Activated T-cell treated with anti-CD3 and anti-CD28 coated beads, Interleukin-2, amount 50 U/mL, for 72 hours (primary cell): ENCODE data around the gene NAV1. TPM values are rescaled to one million over a fixed set of nuclear protein-coding genes. Genes with fewer than 3 reads are reported as not detected.

Experiments used
- ATAC-seq, 2 donors: fragments of 150-1000 bp; cut with Tn5 transposase; replicated peaks in 1 of 2; 2 replicates each; pipeline ENCODE4 v1.10.0; 2021; ENCODE audit warnings: moderate library complexity in 2 of 2, mild to moderate bottlenecking in 1 of 2
- DNase-seq, 2 donors: peaks; one replicate each; pipeline ENCODE4 v3.0.0; 2021 to 2022; ENCODE audit warnings: mixed read lengths in 1 of 2
- H3K27ac Mint-ChIP-seq: one replicate; pipeline ENCODE4 v1.8.0; 2022; ENCODE audit warnings: mild to moderate bottlenecking, moderate library complexity, mixed read lengths
- H3K27me3 Mint-ChIP-seq: one replicate; pipeline ENCODE4 v1.8.0; 2022; ENCODE audit warnings: low read depth, mixed read lengths
- H3K36me3 Mint-ChIP-seq, 2 donors: one replicate each; pipeline ENCODE4 v1.8.0; 2022; ENCODE audit warnings: mixed read lengths in 2 of 2, mild to moderate bottlenecking in 1 of 2; ENCODE audit not compliant: insufficient read depth in 2 of 2
- H3K4me1 Mint-ChIP-seq: one replicate; pipeline ENCODE4 v1.8.0; 2022; ENCODE audit warnings: low read depth, mixed read lengths
- H3K4me3 Mint-ChIP-seq, 2 donors: one replicate each; pipeline ENCODE4 v1.8.0; 2022; ENCODE audit warnings: mild to moderate bottlenecking in 2 of 2, mixed read lengths in 2 of 2, moderate library complexity in 2 of 2
- H3K9me3 Mint-ChIP-seq, 2 donors: one replicate each; pipeline ENCODE4 v1.8.0; 2022; ENCODE audit warnings: mixed read lengths in 2 of 2
- total RNA-seq, 2 donors: library from RNA; stranded (reverse); gene quantifications; one replicate each; pipeline ENCODE4 v1.2.3, GENCODE V29; 2022

NAV1 gene
- total RNA-seq, 2 donors from 2014 or later, result 6.2 to 6.3 TPM

DNA sequence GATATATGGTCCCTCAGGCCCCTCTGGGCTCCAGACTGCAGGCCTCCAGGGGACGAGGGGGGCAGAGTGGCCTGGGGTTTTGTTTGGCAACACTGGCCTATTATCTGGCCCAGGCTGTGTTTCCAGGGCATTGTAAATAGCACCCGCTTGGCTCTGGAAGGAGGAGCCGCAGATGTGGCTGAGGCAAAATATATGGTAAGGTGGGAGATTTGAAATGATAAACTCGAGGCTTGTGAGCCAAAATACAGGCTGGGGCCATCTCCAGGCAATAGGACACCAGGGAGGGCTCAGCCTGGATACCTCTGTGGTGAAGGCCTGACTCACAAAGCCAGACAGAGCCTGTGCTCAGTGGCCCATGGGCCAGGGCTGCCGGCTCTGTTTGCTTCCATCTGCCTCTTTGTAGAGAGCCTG is 14.0 kb downstream of the NAV1 start:
- no peak for ATAC-seq
- Mint-ChIP-seq H3K27ac (no peak overlapping the region), H3K36me3 (no peaks in the 10 kb centered on the region)

DNA sequence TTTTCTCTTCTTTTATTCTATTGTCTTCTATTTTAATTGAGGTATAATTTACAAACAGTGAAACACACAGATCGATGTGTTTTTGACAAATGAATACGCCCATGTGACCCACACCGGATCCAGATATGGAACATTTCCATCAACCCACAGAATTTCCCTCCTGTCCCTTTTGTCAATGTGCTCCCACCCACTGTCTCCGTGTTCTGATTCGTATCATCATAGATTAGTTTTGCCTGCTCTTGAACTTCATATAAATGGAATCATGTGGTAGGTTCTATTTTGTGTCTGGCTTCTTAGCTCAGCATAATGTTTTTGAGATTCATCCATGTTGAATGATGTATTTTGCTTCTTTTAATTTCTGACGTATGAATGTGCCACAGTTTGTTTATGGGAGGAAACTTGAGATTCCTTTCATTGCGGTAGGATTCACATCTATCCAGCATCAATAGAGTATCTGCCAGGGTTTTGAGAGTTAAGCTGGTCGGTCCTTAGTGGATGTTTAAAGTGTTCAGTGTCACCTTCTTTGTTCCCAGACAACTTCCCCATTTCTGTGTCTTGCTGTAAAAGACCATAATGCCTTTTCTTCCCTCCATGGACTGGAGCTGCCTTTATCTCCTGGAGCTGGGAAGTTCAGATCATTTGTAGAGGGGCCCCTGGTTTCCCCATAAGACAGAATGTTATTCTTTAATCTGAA is 14.7 kb downstream of the NAV1 start:
- Mint-ChIP-seq H3K9me3 (no peaks in the 10 kb centered on the region), H3K36me3 (no peaks in the 10 kb centered on the region), H3K4me1 (peaks cover 6% of the 10 kb centered on the region), H3K27ac (no peak overlapping the region), H3K27me3 (no peaks in the 10 kb centered on the region), H3K4me3 (no peak overlapping the region)
- no peak for DNase-seq
- no peak for ATAC-seq

More for the DNA sequence above, 14.0 kb downstream of the NAV1 start:
- no peaks in the 10 kb centered on the region for H3K9me3 Mint-ChIP-seq
- H3K4me1 Mint-ChIP-seq, result peaks cover 6% of the 10 kb centered on the region
- no peak for DNase-seq
- H3K27me3 Mint-ChIP-seq, result no peaks in the 10 kb centered on the region
- H3K4me3 Mint-ChIP-seq, result no peak overlapping the region

DNA sequence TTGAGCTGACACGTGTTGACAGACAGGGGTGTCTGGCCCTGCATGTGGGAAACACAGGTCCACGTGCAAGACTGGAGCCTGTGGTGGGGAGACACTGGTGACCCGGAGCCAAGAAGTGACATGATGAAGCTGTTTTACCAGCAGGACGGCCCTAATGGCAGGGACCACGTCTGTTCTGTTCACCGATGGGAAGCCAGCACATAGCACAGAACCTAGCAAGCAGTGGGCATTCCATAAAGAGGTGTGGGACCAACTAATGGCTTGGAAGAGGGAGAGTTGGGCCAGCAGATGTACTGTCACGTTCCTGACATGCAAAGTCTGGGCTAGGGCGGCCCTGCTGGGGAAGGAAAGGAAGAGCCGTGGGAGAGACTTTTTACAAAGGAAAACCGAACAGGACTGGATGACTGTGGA is 15.3 kb downstream of the NAV1 start:
- no peaks in the 10 kb centered on the region for H3K9me3 Mint-ChIP-seq
- peaks cover 6% of the 10 kb centered on the region for H3K4me1 Mint-ChIP-seq
- H3K4me3 Mint-ChIP-seq, result no peak overlapping the region
- no peak for ATAC-seq
- H3K36me3 Mint-ChIP-seq, result no peaks in the 10 kb centered on the region
- no peaks in the 10 kb centered on the region for H3K27me3 Mint-ChIP-seq
- DNase-seq, result no peak
- H3K27ac Mint-ChIP-seq, result no peak overlapping the region

DNA sequence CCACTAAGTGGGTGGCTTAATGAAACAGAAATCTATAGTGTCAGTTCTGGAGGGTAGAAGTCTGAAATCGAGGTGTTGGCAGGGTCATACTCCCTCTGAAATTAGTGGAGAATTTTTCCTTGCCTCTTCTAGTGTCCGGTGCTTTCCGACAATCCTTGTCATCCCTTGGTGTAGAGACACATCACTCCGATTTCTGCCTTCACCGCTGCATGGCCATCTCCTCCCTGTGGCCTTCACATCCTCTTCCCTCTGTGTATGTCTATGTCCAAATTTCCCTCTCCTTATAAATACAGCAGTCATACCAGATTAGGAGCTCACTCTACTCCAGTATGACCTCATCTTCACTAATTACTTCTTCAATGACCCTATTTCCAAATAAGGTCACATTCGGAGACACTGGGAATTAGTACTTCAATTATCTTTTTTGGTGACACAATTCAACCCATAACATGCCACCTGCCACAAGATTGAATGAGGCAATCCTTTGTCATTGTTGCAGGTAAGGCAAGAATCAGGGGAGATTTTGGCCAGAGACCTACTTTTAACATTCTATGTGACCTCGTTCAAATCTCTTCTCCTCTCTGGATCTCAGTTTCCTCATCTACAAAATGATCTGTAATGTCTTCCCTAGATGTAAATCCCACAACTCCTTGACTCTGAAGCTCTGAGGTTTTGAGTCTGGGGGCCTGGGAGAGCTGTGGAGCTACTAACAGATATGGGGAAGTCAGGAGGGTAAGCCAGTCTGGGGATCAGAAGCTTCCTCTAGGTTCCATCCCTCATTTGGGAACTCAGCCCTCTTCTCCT is 16.1 kb downstream of the NAV1 start:
- H3K36me3 Mint-ChIP-seq, result no peaks in the 10 kb centered on the region
- H3K27ac Mint-ChIP-seq, result no peak overlapping the region
- no peak overlapping the region for H3K4me3 Mint-ChIP-seq
- no peaks in the 10 kb centered on the region for H3K27me3 Mint-ChIP-seq
- H3K9me3 Mint-ChIP-seq, result no peaks in the 10 kb centered on the region
- ATAC-seq (no peak), DNase-seq (no peak)
- peaks cover 6% of the 10 kb centered on the region for H3K4me1 Mint-ChIP-seq

DNA sequence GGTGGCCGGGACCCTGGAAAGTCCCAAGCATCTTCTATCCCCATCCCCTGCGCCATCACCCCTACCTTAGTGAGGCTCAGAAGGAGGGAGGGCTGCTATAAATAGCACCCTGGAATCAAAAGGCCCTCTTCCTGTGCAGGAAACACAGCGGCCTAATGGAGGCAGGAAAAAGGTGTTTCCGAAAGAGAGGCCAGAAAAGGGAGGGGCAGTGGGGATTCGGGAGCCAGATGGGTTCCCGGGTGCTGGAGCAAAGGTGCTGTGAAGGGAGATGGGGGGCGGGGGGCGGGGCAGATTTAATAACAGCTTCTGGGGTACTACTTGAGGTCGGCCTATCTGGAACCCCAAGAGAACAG is 16.6 kb downstream of the NAV1 start:
- H3K36me3 Mint-ChIP-seq, result no peaks in the 10 kb centered on the region
- no peak for DNase-seq
- no peak overlapping the region for H3K4me3 Mint-ChIP-seq
- no peaks in the 10 kb centered on the region for H3K27me3 Mint-ChIP-seq
- H3K27ac Mint-ChIP-seq, result no peak overlapping the region
- H3K4me1 Mint-ChIP-seq, result peaks cover 6% of the 10 kb centered on the region
- ATAC-seq, result no peak
- H3K9me3 Mint-ChIP-seq, result no peaks in the 10 kb centered on the region

DNA sequence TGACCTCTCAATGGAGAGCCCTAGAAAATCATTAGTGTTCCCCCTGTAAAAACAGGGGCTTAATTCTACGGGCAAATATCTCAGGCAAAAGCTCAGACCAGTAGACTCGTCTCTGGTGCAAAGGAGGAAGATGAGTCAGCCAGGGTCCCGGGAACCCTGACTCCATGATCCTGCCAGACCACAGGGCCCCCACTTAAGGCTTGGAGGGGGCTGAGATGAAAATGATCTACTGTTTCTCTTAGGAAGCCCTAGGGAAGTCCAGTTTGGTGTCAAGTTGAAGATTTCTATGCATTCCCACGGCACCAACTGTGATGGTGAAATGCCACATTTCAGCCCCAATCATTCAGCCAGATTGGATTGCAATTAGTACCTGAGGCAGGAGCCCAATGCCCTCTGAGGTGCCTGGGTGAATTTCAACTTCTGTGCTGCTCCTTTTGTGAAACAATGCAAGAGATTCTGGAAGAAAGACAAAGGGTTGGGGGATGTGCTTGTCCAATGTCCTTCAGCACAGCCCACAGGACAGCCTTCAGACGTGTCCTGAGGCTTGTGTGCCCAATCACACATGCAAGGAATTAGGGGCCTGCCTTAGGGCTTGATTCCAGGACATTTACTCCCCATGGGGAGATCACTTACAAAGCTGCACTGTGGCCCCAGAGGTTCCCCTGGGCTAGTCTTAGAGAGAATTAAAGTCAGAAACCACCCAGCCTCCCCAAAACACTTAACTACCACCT is 18.1 kb downstream of the NAV1 start:
- H3K27me3 Mint-ChIP-seq, result no peaks in the 10 kb centered on the region
- H3K36me3 Mint-ChIP-seq, result no peaks in the 10 kb centered on the region
- peaks cover under 1% of the 10 kb centered on the region for H3K4me1 Mint-ChIP-seq
- DNase-seq (no peak), ATAC-seq (no peak)
- no peak overlapping the region for H3K4me3 Mint-ChIP-seq
- no peaks in the 10 kb centered on the region for H3K9me3 Mint-ChIP-seq
- no peak overlapping the region for H3K27ac Mint-ChIP-seq

DNA sequence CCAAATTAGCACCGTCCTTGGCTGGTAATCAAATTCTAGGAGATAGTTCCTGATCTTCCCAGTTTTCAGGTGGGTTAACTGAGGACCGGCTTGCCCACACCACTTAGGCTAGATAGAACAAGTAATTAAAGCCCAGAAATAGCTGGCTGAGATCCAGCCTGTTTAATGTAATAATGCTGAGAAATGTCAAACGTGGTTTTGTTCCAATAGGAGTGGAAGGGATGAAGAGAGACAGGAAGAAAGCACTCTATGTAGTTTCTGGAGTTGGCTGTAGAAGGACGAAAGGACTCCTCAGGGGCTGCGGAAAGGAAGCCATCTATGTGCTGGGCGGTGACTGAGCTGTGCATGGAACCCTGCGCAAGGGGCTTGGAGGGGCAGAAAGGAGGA is 18.6 kb downstream of the NAV1 start:
- Mint-ChIP-seq H3K4me1 (no peaks in the 10 kb centered on the region), H3K27ac (no peak overlapping the region), H3K4me3 (no peak overlapping the region), H3K36me3 (no peaks in the 10 kb centered on the region), H3K9me3 (no peaks in the 10 kb centered on the region), H3K27me3 (no peaks in the 10 kb centered on the region)
- ATAC-seq (no peak), DNase-seq (no peak)

DNA sequence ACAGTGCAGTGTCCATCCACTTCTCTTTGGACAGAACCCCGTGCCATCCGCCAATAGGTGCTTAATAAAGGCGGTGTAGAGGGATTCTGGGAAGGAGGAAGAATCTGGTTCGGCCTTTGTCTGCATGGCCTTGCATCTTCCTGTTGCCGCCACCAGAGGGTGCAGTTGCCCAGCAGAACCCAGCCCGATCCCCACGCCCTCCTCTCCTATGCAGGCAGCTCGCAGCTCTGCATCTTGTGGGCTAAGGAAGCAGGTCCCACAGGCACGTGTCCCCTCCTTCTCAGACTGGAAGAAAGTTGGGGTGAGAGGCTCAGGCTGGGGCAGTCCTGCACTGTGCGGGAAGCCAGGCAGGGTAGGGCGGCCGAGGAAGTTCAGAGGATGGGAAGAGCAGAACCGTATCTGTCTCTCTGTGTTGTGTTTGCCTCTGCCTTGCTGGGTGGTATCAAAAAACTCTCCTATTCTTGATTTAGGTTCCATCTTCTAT is 20.8 kb downstream of the NAV1 start:
- no peak overlapping the region for H3K27ac Mint-ChIP-seq
- no peaks in the 10 kb centered on the region for H3K9me3 Mint-ChIP-seq
- no peaks in the 10 kb centered on the region for H3K4me1 Mint-ChIP-seq
- peak; percentile 87 to 89 for ATAC-seq
- no peaks in the 10 kb centered on the region for H3K27me3 Mint-ChIP-seq
- DNase-seq, result peak; percentile 72
- no peak overlapping the region for H3K4me3 Mint-ChIP-seq
- H3K36me3 Mint-ChIP-seq, result no peaks in the 10 kb centered on the region

DNA sequence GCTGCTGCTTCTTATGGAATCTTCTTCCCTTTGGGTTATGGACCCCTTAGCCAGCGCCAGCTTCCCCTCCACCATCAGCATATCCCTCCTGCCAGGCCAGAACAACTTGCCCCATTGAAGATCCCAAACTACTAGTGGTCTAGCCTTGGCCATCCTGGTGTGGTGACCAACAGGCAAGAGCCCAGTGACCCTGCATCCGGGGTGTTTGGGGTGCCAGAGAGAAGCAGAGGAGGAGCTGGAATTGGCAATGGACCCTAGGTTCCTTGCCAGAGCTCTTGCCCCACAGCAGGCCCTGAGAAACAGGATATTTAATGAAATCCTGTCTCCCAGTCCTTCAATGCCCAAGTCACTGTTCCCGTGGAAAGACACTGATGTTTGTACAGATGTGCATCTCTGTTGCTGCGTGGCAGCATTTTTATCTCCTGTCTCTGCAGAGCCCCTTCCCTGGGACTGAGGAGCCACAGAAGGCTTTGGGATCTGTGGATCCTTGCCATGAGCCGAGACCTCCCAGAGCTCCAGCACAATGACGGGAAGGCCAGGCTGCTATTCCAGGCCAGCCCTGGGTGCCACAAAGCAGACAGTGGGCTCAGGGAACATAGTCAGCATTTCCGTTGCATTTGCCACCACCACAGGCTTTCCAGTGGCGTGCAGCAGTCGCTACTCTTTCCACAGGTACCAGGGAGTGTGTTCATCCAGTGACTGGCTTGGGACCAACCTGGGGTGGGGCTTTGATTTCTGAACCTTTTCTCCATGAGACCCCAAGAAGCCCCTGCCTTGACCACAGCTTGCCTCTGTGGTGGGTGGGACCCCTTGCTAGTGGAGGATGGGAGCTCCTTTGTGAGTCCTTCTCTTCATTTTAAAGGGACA is 21.6 kb downstream of the NAV1 start:
- Mint-ChIP-seq H3K36me3 (no peaks in the 10 kb centered on the region), H3K27me3 (no peaks in the 10 kb centered on the region), H3K9me3 (no peaks in the 10 kb centered on the region), H3K4me3 (no peak overlapping the region), H3K27ac (no peak overlapping the region), H3K4me1 (no peaks in the 10 kb centered on the region)
- DNase-seq, result no peak
- ATAC-seq, result no peak

DNA sequence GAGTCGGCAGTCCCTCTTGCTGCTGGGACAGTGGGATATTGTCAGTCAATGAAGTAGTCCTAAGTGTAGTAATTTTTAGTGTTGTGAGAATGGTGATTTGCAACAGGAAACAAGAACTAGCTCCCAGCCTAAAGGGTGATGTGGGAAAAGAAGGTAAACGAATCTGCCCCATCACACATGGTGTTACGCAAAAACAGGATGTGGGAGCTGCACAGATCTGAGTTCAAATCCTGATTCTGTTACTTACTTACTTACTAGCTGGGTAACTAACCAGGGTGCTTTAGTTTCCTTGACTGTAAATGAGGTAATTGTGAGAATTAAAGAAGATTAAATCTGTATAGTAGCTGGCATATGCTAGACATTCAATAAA is 22.3 kb downstream of the NAV1 start:
- Mint-ChIP-seq H3K27me3 (no peaks in the 10 kb centered on the region), H3K4me3 (no peak overlapping the region), H3K36me3 (no peaks in the 10 kb centered on the region), H3K9me3 (no peaks in the 10 kb centered on the region), H3K4me1 (no peaks in the 10 kb centered on the region), H3K27ac (no peak overlapping the region)
- no peak for ATAC-seq
- no peak for DNase-seq

DNA sequence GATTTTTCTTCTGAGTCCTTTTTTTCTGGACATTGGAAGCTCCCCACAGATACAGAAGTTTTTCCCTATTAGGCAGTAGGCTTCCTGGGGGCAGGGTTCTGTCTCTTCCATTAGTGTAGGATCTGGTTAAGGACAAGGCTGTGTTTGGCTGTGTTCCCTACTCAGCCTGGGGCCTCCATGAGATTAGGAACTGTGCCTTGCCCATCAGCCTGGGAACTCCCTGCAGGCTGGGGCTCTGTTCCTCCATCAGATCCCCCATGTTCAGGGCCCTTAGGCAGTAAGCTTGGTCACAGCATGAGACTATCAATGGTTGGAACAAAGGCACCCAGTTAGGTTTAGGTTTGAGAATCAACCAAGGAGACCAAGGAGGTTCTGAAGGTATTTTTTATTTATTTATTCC is 22.7 kb downstream of the NAV1 start:
- Mint-ChIP-seq H3K4me3 (no peak overlapping the region), H3K4me1 (no peaks in the 10 kb centered on the region), H3K27me3 (no peaks in the 10 kb centered on the region), H3K27ac (no peak overlapping the region), H3K36me3 (no peaks in the 10 kb centered on the region), H3K9me3 (no peaks in the 10 kb centered on the region)
- ATAC-seq (no peak), DNase-seq (no peak)

DNA sequence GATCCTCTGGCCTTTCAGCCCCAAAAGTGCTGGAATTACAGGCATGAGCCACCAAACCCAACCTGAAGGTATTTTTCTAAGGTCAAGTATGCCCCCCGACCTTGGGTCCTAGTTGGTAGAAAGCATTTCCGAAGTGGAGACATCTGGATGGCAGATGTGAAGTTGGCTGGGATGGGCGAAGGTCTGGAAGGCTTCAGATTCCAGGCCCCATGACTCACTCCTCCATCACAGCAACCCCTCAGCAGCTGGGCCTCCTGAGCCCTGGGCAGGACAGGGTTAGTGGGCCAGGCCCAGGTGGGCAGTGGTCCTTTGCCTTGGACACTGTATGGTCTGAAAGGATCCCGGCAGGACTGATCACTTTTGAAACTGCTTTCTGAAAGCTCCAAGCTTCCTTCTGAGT is 23.3 kb downstream of the NAV1 start:
- ATAC-seq (no peak), DNase-seq (no peak)
- Mint-ChIP-seq H3K4me3 (no peak overlapping the region), H3K4me1 (no peaks in the 10 kb centered on the region), H3K27me3 (no peaks in the 10 kb centered on the region), H3K27ac (no peak overlapping the region), H3K9me3 (no peaks in the 10 kb centered on the region), H3K36me3 (no peaks in the 10 kb centered on the region)
